ENCODE measurements around the gene CGAS. TPM values are rescaled to one million over a fixed set of nuclear protein-coding genes. Genes with fewer than 3 reads are reported as not detected.
A peak's percentile ranks its signal among the peaks of the same experiment; 100 is the strongest.
"Not testable (repeated sequence)": the region's sequence is repeated elsewhere in the genome, so short reads cannot be mapped to it uniquely, and the experiment has no call there.

The CGAS gene
- polyA plus RNA-seq, 3 donors, result 2.5 to 3.8 (median 3.1) TPM

DNA sequence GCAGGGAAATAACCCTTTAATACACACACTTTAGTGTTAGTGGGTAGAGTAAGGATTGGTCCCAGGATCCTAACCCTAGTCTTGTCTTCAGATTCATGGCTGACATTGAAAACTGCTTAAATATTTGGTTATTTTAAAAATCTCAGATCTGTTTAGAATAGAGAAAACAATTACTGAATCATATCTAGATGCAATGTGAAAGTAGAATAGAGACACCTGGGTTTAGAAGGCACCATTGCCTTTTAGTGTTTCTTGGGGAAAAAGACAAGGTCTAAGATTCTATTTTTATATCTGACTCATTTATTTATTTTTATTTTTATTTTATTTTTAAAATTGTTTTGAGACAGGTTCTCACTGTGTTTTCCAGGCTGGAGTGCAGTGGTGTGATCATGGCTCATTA lies 51.4 kb downstream of the CGAS start:
- no peak for DNase-seq

GRCh38 chr6:73395875-73396274 lies 56.2 kb downstream of the CGAS start:
- DNase-seq, result no peak

- DNase-seq, result no peak
Measured at GRCh38 chr6:73394577-73395354, 57.3 kb downstream of the CGAS start, which contains the start of gene DDX43. Gene DDX43, plus strand, starts transcription at chr6:73394828. Its CDS starts 78 bp downstream, at chr6:73394906.

GRCh38 chr6:73393278-73393677 lies 58.8 kb downstream of the CGAS start:
- DNase-seq, result no peak

DNA sequence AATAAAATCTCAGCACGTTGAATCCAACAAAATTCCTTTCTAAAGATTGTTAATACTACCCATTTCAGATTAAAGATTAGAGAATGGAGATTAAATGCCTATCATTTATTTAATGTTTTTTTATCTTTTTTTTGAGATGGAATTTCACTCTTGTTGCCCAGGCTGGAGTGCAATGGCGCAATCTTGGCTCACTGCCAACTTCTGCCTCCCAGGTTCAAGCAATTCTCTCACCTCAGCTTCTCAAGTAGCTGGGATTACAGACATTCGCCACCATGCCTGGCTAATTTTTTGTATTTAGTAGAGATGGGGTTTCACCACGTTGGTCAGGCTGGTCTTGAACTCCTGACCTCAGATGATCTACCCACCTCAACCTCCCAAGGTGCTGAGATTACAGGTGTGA lies 59.9 kb downstream of the CGAS start:
- not testable (repeated sequence) for DNase-seq

GRCh38 chr6:73391675-73392074 lies 60.4 kb downstream of the CGAS start:
- no peak for DNase-seq

GRCh38 chr6:73389854-73390253 lies 62.2 kb downstream of the CGAS start:
- DNase-seq, result no peak

DNA sequence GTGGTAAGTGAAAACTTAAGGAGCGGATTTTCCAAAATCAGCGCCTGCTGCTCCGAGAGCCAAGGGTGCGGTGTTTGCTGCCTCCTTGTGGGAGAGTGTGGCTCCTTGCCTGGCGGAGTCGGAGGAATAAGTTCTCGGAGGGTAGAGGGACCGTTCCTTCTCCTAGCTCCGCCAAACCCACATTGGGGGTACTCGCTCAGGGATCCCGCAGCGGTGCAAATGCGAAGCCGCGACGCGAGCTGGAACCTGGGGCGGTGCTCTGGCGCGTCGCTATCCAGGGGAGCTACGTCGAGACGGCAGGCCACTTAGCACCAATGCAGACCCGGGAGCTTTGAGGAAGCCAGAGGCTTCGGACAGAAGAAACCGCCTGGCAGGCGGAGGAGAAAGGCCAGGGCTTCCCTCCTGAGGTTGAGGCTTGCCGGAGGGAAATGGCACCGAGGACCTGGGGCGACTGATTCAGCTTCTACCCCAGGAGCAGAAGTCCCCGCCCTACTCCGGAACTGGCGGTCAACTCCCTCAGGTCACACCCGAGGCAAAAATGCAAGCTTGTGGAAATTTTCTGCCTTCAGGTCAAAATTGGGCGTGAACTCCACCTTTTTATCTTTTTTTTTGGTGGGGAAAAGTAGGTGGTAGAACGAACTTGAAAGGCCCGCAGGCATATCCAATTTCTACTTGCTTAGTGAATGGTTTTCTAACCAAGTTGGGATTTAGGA lies 63.1 kb downstream of the CGAS start:
- peak; percentile 50 for DNase-seq

DNA sequence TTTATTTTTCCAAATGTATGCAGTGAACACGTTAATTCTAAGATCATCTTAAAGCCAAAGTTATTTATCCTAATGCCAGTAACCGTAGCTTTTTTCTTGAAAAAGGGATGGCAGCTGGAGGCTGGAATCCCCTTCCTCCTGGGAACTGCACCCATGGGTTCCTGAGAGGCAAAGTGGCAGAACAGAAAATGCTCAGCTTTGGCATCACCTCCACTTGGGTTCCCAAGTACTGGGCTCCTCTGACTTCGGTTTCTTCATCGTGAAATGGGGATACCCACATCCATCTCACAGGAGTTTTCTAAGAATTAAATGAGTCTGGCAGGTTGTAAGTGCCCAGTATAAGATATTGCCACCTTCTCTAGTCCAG lies 63.7 kb downstream of the CGAS start:
- DNase-seq, result no peak

- DNase-seq, result no peak
Measured at GRCh38 chr6:73382462-73383113, 69.5 kb downstream of the CGAS start.

GRCh38 chr6:73381531-73381930 lies 70.6 kb downstream of the CGAS start:
- DNase-seq, result not testable (repeated sequence)

- DNase-seq, result no peak
Measured at GRCh38 chr6:73377225-73377624, 74.9 kb downstream of the CGAS start.

GRCh38 chr6:73375216-73375615 lies 76.9 kb downstream of the CGAS start:
- no peak for DNase-seq

Other genes starting within 250 kb of the CGAS start
- gene KHDC1L, start 226.8 kb downstream of the CGAS start, polyA plus RNA-seq (ENCODE audit: insufficient read length in 3 of 3), result under 1 TPM in 2 of 3 donors, not detected in 1; 0.27 to 0.79 TPM
- 10 to 100 TPM in 2 of 3 donors, 1 to 10 TPM in 1; 8.5 to 11.0 (median 10.8) TPM for gene KHDC1, start 189.1 kb downstream of the CGAS start, polyA plus RNA-seq (ENCODE audit: insufficient read length in 3 of 3)
- gene DPPA5, start 98.0 kb downstream of the CGAS start, polyA plus RNA-seq (ENCODE audit: insufficient read length in 3 of 3), result not detected
- under 1 TPM in 1 of 3 donors, not detected in 2; 0.09 TPM for gene KHDC3L, start 89.6 kb downstream of the CGAS start, polyA plus RNA-seq (ENCODE audit: insufficient read length in 3 of 3)
- gene OOEP, start 82.4 kb downstream of the CGAS start, polyA plus RNA-seq (ENCODE audit: insufficient read length in 3 of 3), result under 1 TPM in 2 of 3 donors, not detected in 1; 0.16 to 0.79 TPM
- under 1 TPM; 0.21 to 0.92 (median 0.67) TPM for gene DDX43, start 57.5 kb downstream of the CGAS start, polyA plus RNA-seq (ENCODE audit: insufficient read length in 3 of 3)
- 10 to 100 TPM; 26.1 to 33.2 (median 31.1) TPM for gene MTO1, start 9.4 kb upstream of the CGAS start, polyA plus RNA-seq (ENCODE audit: insufficient read length in 3 of 3)
- over 10,000 TPM; 18,033 to 19,623 (median 18,240) TPM for gene EEF1A1, start 68.7 kb upstream of the CGAS start, polyA plus RNA-seq (ENCODE audit: insufficient read length in 3 of 3)
- 10 to 100 TPM; 17.8 to 19.2 (median 17.9) TPM for gene SLC17A5, start 201.7 kb upstream of the CGAS start, polyA plus RNA-seq (ENCODE audit: insufficient read length in 3 of 3)
- gene CD109, start 243.9 kb upstream of the CGAS start, polyA plus RNA-seq (ENCODE audit: insufficient read length in 3 of 3), result 10 to 100 TPM; 10.1 to 12.5 (median 10.6) TPM